DND-41 (cell line): ENCODE data around the gene KAZN.

Experiments
- ATAC-seq: fragments of 200-7000 bp; cut with Tn5 transposase; 3 replicates; pipeline ENCODE4 v1.9.1; 2021; ENCODE audit warnings: low read depth; ENCODE audit not compliant: insufficient read depth
- DNase-seq: peaks from one replicate; pipeline ENCODE4 v3.0.0-alpha.2; 2020
- H2AFZ ChIP-seq: 2 replicates; pipeline ENCODE4 v1.6.0; 2012; ENCODE audit warnings: low read depth, low read length
- H3K27ac ChIP-seq: 2 replicates; pipeline ENCODE4 v1.5.1; 2012; ENCODE audit warnings: low read length, inconsistent platforms
- H3K27me3 ChIP-seq: fragments of 200-600 bp; sonication (generic); 2 replicates; pipeline ENCODE4 v1.6.0; 2012; ENCODE audit warnings: low read length, mild to moderate bottlenecking, inconsistent platforms; ENCODE audit not compliant: insufficient read depth, poor library complexity
- H3K36me3 ChIP-seq: 2 replicates; pipeline ENCODE4 v1.5.1; 2012; ENCODE audit warnings: low read length, inconsistent platforms; ENCODE audit not compliant: insufficient read depth
- H3K4me1 ChIP-seq: 2 replicates; pipeline ENCODE4 v1.5.1; 2012; ENCODE audit warnings: mild to moderate bottlenecking, low read length; ENCODE audit not compliant: insufficient read depth
- H3K4me2 ChIP-seq: 2 replicates; pipeline ENCODE4 v1.6.0; 2012; ENCODE audit warnings: mild to moderate bottlenecking, moderate library complexity, low read length, inconsistent platforms; ENCODE audit not compliant: insufficient read depth
- H3K4me3 ChIP-seq, 2 experiments: fragments of 200-600 bp in 1 of 2; shearing (Covaris generic) in 1 of 2; 2 replicates each; pipeline ENCODE4 v1.5.1; 2012 to 2016; ENCODE audit warnings: inconsistent platforms in 2 of 2, low read length in 2 of 2, mild to moderate bottlenecking in 2 of 2, low read depth in 1 of 2, moderate library complexity in 1 of 2
- H3K79me2 ChIP-seq: 2 replicates; pipeline ENCODE4 v1.6.0; 2012; ENCODE audit warnings: low read length, inconsistent platforms; ENCODE audit not compliant: insufficient read depth
- H3K9ac ChIP-seq: 2 replicates; pipeline ENCODE4 v1.6.0; 2012; ENCODE audit warnings: low read depth, mild to moderate bottlenecking, inconsistent platforms, low read length, moderate library complexity
- H3K9me3 ChIP-seq: 2 replicates; pipeline ENCODE4 v1.5.1; 2012; ENCODE audit warnings: low read length, moderate library complexity, mild to moderate bottlenecking, inconsistent platforms; ENCODE audit not compliant: insufficient read depth, severe bottlenecking
- H4K20me1 ChIP-seq: 2 replicates; pipeline ENCODE4 v1.6.0; 2012; ENCODE audit warnings: low read length; ENCODE audit not compliant: insufficient read depth
- CTCF ChIP-seq: IDR thresholded peaks from 2 replicates; pipeline ENCODE4 v1.5.1; 2012; ENCODE audit warnings: borderline replicate concordance, low read length, moderate library complexity, mild to moderate bottlenecking; ENCODE audit not compliant: poor library complexity, severe bottlenecking; ENCODE audit errors: extremely low read depth
- EZH2 ChIP-seq: IDR thresholded peaks from 3 replicates; pipeline ENCODE4 v1.6.1; 2012; ENCODE audit warnings: borderline replicate concordance, low read depth, mild to moderate bottlenecking, moderate library complexity, low read length, inconsistent platforms; ENCODE audit not compliant: severe bottlenecking

The KAZN gene

GRCh38 chr1:14945132-14946010, 346.9 kb downstream of the KAZN start:
- Histone ChIP-seq H3K9me3 (no peaks in the 10 kb centered on the region), H3K27me3 (no peaks in the 10 kb centered on the region), H3K79me2 (peaks cover 21% of the 10 kb centered on the region), H4K20me1 (peaks cover 44% of the 10 kb centered on the region), H2AFZ (no peak overlapping the region), H3K4me2 (no peak overlapping the region), H3K4me1 (no peaks in the 10 kb centered on the region), H3K27ac (no peak overlapping the region), H3K36me3 (no peaks in the 10 kb centered on the region; the same call in 1 of the 2 replicates), H3K9ac (no peak overlapping the region), H3K4me3 (no peak overlapping the region)
- no peak for TF ChIP-seq EZH2
- TF ChIP-seq CTCF, result no peak
- no peak for DNase-seq
- no peak for ATAC-seq

GRCh38 chr1:14946011-14946359, 347.5 kb downstream of the KAZN start:
- Histone ChIP-seq H3K27ac (no peak overlapping the region), H3K36me3 (no peaks in the 10 kb centered on the region; the same call in 1 of the 2 replicates), H3K27me3 (no peaks in the 10 kb centered on the region), H3K9me3 (no peaks in the 10 kb centered on the region), H3K4me2 (no peak overlapping the region), H3K4me3 (no peak overlapping the region), H3K4me1 (no peaks in the 10 kb centered on the region), H3K9ac (no peak overlapping the region), H4K20me1 (peaks cover 42% of the 10 kb centered on the region), H2AFZ (no peak overlapping the region), H3K79me2 (peaks cover 19% of the 10 kb centered on the region)
- ATAC-seq (no peak), DNase-seq (no peak)
- no peak for TF ChIP-seq EZH2
- TF ChIP-seq CTCF, result no peak

GRCh38 chr1:14946684-14947238, 348.3 kb downstream of the KAZN start:
- Histone ChIP-seq H3K27me3 (no peaks in the 10 kb centered on the region), H3K9me3 (no peaks in the 10 kb centered on the region), H3K4me1 (no peaks in the 10 kb centered on the region), H3K79me2 (peaks cover 13% of the 10 kb centered on the region), H3K4me2 (no peak overlapping the region), H4K20me1 (peaks cover 39% of the 10 kb centered on the region), H3K9ac (no peak overlapping the region), H2AFZ (no peak overlapping the region), H3K36me3 (peaks cover 1% of the 10 kb centered on the region; the same call in 1 of the 2 replicates), H3K27ac (no peak overlapping the region), H3K4me3 (no peak overlapping the region)
- ATAC-seq (no peak), DNase-seq (no peak)
- TF ChIP-seq EZH2 (no peak), CTCF (no peak)
